ENCODE data around the gene LOXHD1. TPM values are rescaled to one million over a fixed set of nuclear protein-coding genes. Genes with fewer than 3 reads are reported as not detected.

Gene LOXHD1
- total RNA-seq, 3 donors from 2014 or later (not counting 1 experiment from before 2014, with no cell fraction given): 0.11 to 0.48 (median 0.14) TPM

DNA sequence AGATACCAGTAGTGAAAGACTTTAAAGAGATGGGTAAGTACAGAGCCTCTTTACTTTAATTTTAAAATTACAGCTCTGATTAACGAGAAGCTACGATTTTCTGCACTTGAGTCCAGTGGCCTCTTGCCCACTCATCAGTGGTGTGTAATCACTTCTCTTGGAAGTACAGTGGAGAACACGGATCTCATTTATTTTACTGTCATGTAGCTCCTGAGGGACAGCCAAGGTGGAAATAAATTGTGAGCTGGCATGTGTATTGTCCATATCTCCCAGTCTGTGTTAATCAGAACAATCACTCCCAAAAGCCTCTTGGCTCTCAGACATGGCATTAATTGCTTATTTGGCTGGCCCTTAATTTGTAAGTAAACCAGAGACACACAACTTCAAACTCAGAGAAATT, 69.4 kb downstream of the LOXHD1 start:
- H3K4me3 Mint-ChIP-seq: no peak overlapping the region
- Histone ChIP-seq H3K27ac (ENCODE audit: low read length) (no peak overlapping the region), H3K4me1 (ENCODE audit: control insufficient read depth, insufficient read depth, low read length) (no peaks in the 10 kb centered on the region), H3K36me3 (ENCODE audit: control insufficient read depth, insufficient read depth, low read length) (no peaks in the 10 kb centered on the region), H3K9me3 (ENCODE audit: control insufficient read depth, insufficient read depth, low read length) (no peaks in the 10 kb centered on the region), H3K4me3 (ENCODE audit: low read length) (no peak overlapping the region), H3K27me3 (ENCODE audit: control insufficient read depth, insufficient read depth, low read length) (no peaks in the 10 kb centered on the region)
- H3K27ac Mint-ChIP-seq: no peak overlapping the region
- 96% methylated on average over 3 of the region's 3 CpGs for WGBS (ENCODE audit: insufficient coverage)
- H3K9me3 Mint-ChIP-seq: no peaks in the 10 kb centered on the region
- intact Hi-C loops (cut with micrococcal nuclease): no loop called here
- H3K27me3 Mint-ChIP-seq (ENCODE audit: low read depth in 2 of 2): peaks cover 8 to 24% of the 10 kb centered on the region in 2 donors
- TF ChIP-seq, protein P1, sequence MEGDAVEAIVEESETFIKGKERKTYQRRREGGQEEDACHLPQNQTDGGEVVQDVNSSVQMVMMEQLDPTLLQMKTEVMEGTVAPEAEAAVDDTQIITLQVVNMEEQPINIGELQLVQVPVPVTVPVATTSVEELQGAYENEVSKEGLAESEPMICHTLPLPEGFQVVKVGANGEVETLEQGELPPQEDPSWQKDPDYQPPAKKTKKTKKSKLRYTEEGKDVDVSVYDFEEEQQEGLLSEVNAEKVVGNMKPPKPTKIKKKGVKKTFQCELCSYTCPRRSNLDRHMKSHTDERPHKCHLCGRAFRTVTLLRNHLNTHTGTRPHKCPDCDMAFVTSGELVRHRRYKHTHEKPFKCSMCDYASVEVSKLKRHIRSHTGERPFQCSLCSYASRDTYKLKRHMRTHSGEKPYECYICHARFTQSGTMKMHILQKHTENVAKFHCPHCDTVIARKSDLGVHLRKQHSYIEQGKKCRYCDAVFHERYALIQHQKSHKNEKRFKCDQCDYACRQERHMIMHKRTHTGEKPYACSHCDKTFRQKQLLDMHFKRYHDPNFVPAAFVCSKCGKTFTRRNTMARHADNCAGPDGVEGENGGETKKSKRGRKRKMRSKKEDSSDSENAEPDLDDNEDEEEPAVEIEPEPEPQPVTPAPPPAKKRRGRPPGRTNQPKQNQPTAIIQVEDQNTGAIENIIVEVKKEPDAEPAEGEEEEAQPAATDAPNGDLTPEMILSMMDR (IDR thresholded peaks at IDR 0.05): no peak
- DNase-seq: no peak
- H3K36me3 Mint-ChIP-seq: no peaks in the 10 kb centered on the region
- ATAC-seq: no peak
- peaks cover 0 to 7% of the 10 kb centered on the region in 2 donors for H3K4me1 Mint-ChIP-seq

DNA sequence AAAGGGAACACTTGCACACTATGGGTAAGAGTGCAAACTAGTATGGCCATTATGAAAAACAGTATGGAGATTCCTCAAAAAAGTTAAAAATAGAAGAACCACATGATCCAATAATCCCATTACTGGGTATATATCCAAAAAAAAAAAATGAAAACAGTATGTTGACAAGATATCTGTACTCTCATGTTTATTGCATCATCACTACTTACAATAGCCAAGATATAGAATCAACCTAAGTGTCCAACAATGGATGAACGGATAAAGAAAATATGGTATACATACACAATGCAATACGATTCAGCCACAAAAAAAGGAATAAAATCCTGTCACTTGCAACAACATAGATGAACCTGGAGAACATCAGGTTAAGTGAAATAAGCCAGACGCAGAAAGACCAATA, 73.3 kb downstream of the LOXHD1 start:
- Mint-ChIP-seq H3K4me1 (peaks cover 0 to 6% of the 10 kb centered on the region in 2 donors), H3K9me3 (peaks cover 7 to 14% of the 10 kb centered on the region in 2 donors), H3K27ac (no peak overlapping the region), H3K27me3 (ENCODE audit: low read depth in 2 of 2) (peaks cover 24 to 43% of the 10 kb centered on the region in 2 donors), H3K36me3 (peaks cover 18% of the 10 kb centered on the region), H3K4me3 (no peak overlapping the region)
- intact Hi-C loops (cut with micrococcal nuclease): no loop called here
- Histone ChIP-seq H3K9me3 (ENCODE audit: control insufficient read depth, insufficient read depth, low read length) (peaks cover 6% of the 10 kb centered on the region), H3K36me3 (ENCODE audit: control insufficient read depth, insufficient read depth, low read length) (no peaks in the 10 kb centered on the region), H3K4me1 (ENCODE audit: control insufficient read depth, insufficient read depth, low read length) (no peaks in the 10 kb centered on the region), H3K27me3 (ENCODE audit: control insufficient read depth, insufficient read depth, low read length) (no peaks in the 10 kb centered on the region), H3K27ac (ENCODE audit: low read length) (no peak overlapping the region), H3K4me3 (ENCODE audit: low read length) (no peak overlapping the region)
- TF ChIP-seq, protein P1 (IDR thresholded peaks at IDR 0.05): no peak
- ATAC-seq (no peak), DNase-seq (no peak)
- 100% methylated on average over 2 of the region's 3 CpGs for WGBS (ENCODE audit: insufficient coverage)

- peaks cover 28 to 52% of the 10 kb centered on the region in 2 donors for H3K27me3 Mint-ChIP-seq (ENCODE audit: low read depth in 2 of 2)
- Histone ChIP-seq H3K27ac (ENCODE audit: low read length) (no peak overlapping the region), H3K4me1 (ENCODE audit: control insufficient read depth, insufficient read depth, low read length) (no peaks in the 10 kb centered on the region), H3K27me3 (ENCODE audit: control insufficient read depth, insufficient read depth, low read length) (no peaks in the 10 kb centered on the region), H3K36me3 (ENCODE audit: control insufficient read depth, insufficient read depth, low read length) (no peaks in the 10 kb centered on the region), H3K9me3 (ENCODE audit: control insufficient read depth, insufficient read depth, low read length) (peaks cover 6% of the 10 kb centered on the region), H3K4me3 (ENCODE audit: low read length) (no peak overlapping the region)
- no peak for DNase-seq
- TF ChIP-seq, protein P1 (IDR thresholded peaks at IDR 0.05): no peak
- no peaks in the 10 kb centered on the region for H3K4me1 Mint-ChIP-seq
- H3K4me3 Mint-ChIP-seq: no peak overlapping the region
- H3K27ac Mint-ChIP-seq: no peak overlapping the region
- peaks cover 18% of the 10 kb centered on the region for H3K36me3 Mint-ChIP-seq
- no peak for ATAC-seq
- intact Hi-C loops (cut with micrococcal nuclease): no loop called here
- peaks cover 7 to 14% of the 10 kb centered on the region in 2 donors for H3K9me3 Mint-ChIP-seq
Observed at GRCh38 chr18:46581648-46582047, 75.4 kb downstream of the LOXHD1 start.

GRCh38 chr18:46578987-46579386, 78.0 kb downstream of the LOXHD1 start:
- H3K4me1 Mint-ChIP-seq: no peaks in the 10 kb centered on the region
- Histone ChIP-seq H3K4me3 (ENCODE audit: low read length) (no peak overlapping the region), H3K9me3 (ENCODE audit: control insufficient read depth, insufficient read depth, low read length) (peaks cover 6% of the 10 kb centered on the region), H3K27me3 (ENCODE audit: control insufficient read depth, insufficient read depth, low read length) (no peaks in the 10 kb centered on the region), H3K36me3 (ENCODE audit: control insufficient read depth, insufficient read depth, low read length) (no peaks in the 10 kb centered on the region), H3K4me1 (ENCODE audit: control insufficient read depth, insufficient read depth, low read length) (no peaks in the 10 kb centered on the region), H3K27ac (ENCODE audit: low read length) (no peak overlapping the region)
- TF ChIP-seq, protein P1 (IDR thresholded peaks at IDR 0.05): no peak
- WGBS (ENCODE audit: insufficient coverage): 100% methylated on average over 2 of the region's 2 CpGs
- H3K27me3 Mint-ChIP-seq (ENCODE audit: low read depth in 2 of 2): peaks cover 29 to 50% of the 10 kb centered on the region in 2 donors
- no peak overlapping the region for H3K27ac Mint-ChIP-seq
- peaks cover 18% of the 10 kb centered on the region for H3K36me3 Mint-ChIP-seq
- ATAC-seq: no peak
- no peak for DNase-seq
- no peak overlapping the region for H3K4me3 Mint-ChIP-seq
- intact Hi-C loops (cut with micrococcal nuclease): no loop called here
- peaks cover 7 to 14% of the 10 kb centered on the region in 2 donors for H3K9me3 Mint-ChIP-seq
